ENCODE measurements around the gene DNAAF1.

DNA sequence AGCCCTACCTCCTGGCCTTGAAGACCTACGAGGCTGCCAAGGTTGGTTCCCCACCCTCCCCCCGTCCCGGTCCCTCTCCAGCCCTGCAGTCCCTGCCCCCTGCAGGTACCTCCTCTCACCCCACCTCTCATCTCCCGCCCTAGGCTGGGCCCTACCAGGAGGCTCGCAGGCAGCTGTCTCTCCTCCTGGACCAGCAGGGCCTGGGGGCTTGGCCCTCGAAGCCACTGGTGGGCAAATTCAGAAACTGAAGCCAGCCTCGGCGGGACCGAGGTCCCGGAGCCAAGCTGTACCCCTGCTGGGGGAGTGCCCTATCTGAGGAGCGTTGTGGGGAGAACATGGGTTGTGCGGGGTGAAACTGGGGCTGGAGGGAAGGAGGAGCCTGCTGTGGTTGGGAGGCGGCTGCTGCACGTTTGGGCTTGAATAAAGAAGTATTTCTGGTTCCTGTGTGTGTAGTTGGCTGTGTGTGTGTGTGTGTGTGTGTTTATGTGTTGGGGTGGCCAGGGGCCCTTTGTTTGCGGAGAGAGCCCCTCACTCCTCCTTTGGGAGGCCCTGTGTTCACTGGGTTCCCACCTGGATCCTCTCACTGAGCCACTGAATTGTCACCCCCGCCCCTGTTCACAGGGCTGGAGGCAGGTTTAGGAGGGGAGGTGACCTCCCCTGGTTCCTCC is 51.8 kb downstream of the DNAAF1 start:
- TF ChIP-seq, protein P1, sequence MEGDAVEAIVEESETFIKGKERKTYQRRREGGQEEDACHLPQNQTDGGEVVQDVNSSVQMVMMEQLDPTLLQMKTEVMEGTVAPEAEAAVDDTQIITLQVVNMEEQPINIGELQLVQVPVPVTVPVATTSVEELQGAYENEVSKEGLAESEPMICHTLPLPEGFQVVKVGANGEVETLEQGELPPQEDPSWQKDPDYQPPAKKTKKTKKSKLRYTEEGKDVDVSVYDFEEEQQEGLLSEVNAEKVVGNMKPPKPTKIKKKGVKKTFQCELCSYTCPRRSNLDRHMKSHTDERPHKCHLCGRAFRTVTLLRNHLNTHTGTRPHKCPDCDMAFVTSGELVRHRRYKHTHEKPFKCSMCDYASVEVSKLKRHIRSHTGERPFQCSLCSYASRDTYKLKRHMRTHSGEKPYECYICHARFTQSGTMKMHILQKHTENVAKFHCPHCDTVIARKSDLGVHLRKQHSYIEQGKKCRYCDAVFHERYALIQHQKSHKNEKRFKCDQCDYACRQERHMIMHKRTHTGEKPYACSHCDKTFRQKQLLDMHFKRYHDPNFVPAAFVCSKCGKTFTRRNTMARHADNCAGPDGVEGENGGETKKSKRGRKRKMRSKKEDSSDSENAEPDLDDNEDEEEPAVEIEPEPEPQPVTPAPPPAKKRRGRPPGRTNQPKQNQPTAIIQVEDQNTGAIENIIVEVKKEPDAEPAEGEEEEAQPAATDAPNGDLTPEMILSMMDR (IDR thresholded peaks at IDR 0.05) = no peak
- no peak for TF ChIP-seq POLR2A (IDR thresholded peaks at IDR 0.05)
